GM18951 (cell line): ENCODE data around the gene ARPC5L.

Experiments
- POLR2A ChIP-seq: IDR thresholded peaks from 4 replicates; pipeline ENCODE4 v1.6.1; 2011; ENCODE audit warnings: mild to moderate bottlenecking; ENCODE audit not compliant: insufficient read length, insufficient read depth; ENCODE audit errors: extremely low read depth
- in situ Hi-C: fragments of 300-500 bp; cut with MboI; formaldehyde crosslinking; loops from one replicate; pipeline ENCODE4 v1.12.0; 2022; ENCODE audit warnings: low sequenced_read_pairs, mixed read lengths, inconsistent platforms; ENCODE audit not compliant: unreplicated experiment

Gene ARPC5L

GRCh38 chr9:124881138-124881743 is 19.3 kb downstream of the ARPC5L start:
- TF ChIP-seq POLR2A = no peak
- in situ Hi-C loops = no loop called here

- in situ Hi-C loops = no loop called here
- TF ChIP-seq POLR2A = no peak
These were observed 20.3 kb downstream of the ARPC5L start for GRCh38 chr9:124882231-124882630.

GRCh38 chr9:124884376-124884775 is 22.4 kb downstream of the ARPC5L start:
- in situ Hi-C loops = no loop called here
- no peak for TF ChIP-seq POLR2A

- no peak for TF ChIP-seq POLR2A
- in situ Hi-C loops = no loop called here
These were observed 23.6 kb downstream of the ARPC5L start for GRCh38 chr9:124885551-124885950.

- in situ Hi-C loops = no loop called here
- TF ChIP-seq POLR2A = no peak
These were observed 24.5 kb downstream of the ARPC5L start for GRCh38 chr9:124886461-124886860.

GRCh38 chr9:124886866-124887492 is 25.0 kb downstream of the ARPC5L start:
- no peak for TF ChIP-seq POLR2A
- in situ Hi-C loops = no loop called here

GRCh38 chr9:124887832-124888231 is 25.9 kb downstream of the ARPC5L start:
- no peak for TF ChIP-seq POLR2A
- in situ Hi-C loops = no loop called here

GRCh38 chr9:124889006-124889405 is 27.1 kb downstream of the ARPC5L start:
- in situ Hi-C loops = no loop called here
- TF ChIP-seq POLR2A = no peak

- no peak for TF ChIP-seq POLR2A
- in situ Hi-C loops = no loop called here
These were observed 28.2 kb downstream of the ARPC5L start for GRCh38 chr9:124890179-124890578.

- in situ Hi-C loops = no loop called here
- no peak for TF ChIP-seq POLR2A
These were observed 32.3 kb downstream of the ARPC5L start for GRCh38 chr9:124894035-124894740.

GRCh38 chr9:124894741-124895170 is 32.8 kb downstream of the ARPC5L start:
- in situ Hi-C loops = no loop called here
- TF ChIP-seq POLR2A = no peak

GRCh38 chr9:124897570-124898460 is 35.9 kb downstream of the ARPC5L start:
- TF ChIP-seq POLR2A = no peak
- in situ Hi-C loops = no loop called here

GRCh38 chr9:124899845-124900244 is 37.9 kb downstream of the ARPC5L start:
- no peak for TF ChIP-seq POLR2A
- in situ Hi-C loops = no loop called here
